Naive thymus-derived CD4-positive, alpha-beta T cell (primary cell): ENCODE measurements around the gene HS3ST3A1. TPM values are rescaled to one million over a fixed set of nuclear protein-coding genes. Genes with fewer than 3 reads are reported as not detected.

Experiments
- ATAC-seq: fragments of 150-1000 bp; cut with Tn5 transposase; 2 replicates; pipeline ENCODE4 v1.10.0; 2021; ENCODE audit warnings: mild to moderate bottlenecking, moderate library complexity
- CTCF ChIA-PET: fragments of 350-600 bp; sonication (Branson Sonifier 250); formaldehyde crosslinking; loops from one replicate; lab custom pipeline; 2021; ENCODE audit warnings: antibody characterized with exemption; lab: Charles Lee
- POLR2A ChIA-PET: fragments of 350-600 bp; sonication (Branson Sonifier 250); formaldehyde crosslinking; loops from one replicate; lab custom pipeline; 2021; ENCODE audit warnings: antibody characterized with exemption, inconsistent platforms; lab: Charles Lee
- DNase-seq, 9 donors: peaks; one replicate each; pipeline versions ENCODE4 v3.0.0 to v3.0.0-alpha.2; 2020 to 2022; ENCODE audit warnings: mixed read lengths in 1 of 9
- H3K27ac ChIP-seq: one replicate; pipeline ENCODE4 v1.7.0; 2013; ENCODE audit warnings: mild to moderate bottlenecking, low read depth, low read length, moderate library complexity
- H3K27me3 ChIP-seq, 2 donors: one replicate each; pipeline ENCODE4 v1.7.0; 2013; ENCODE audit warnings: low read length in 2 of 2, mild to moderate bottlenecking in 2 of 2, moderate library complexity in 2 of 2; ENCODE audit not compliant: control insufficient read depth in 2 of 2, insufficient read depth in 2 of 2
- H3K36me3 ChIP-seq, 3 experiments: 1 replicate in 2 of 3; 2 replicates in 1 of 3; pipeline ENCODE4 v1.7.0; 2013; ENCODE audit warnings: low read length in 3 of 3, mild to moderate bottlenecking in 3 of 3, moderate library complexity in 1 of 3; ENCODE audit not compliant: insufficient read depth in 3 of 3, control insufficient read depth in 2 of 3
- H3K4me1 ChIP-seq, 2 donors: one replicate each; pipeline ENCODE4 v1.7.0; 2013; ENCODE audit warnings: low read length in 2 of 2, mild to moderate bottlenecking in 2 of 2, moderate library complexity in 1 of 2; ENCODE audit not compliant: control insufficient read depth in 2 of 2, insufficient read depth in 2 of 2
- H3K4me3 ChIP-seq: 2 replicates; pipeline ENCODE4 v1.7.0; 2013; ENCODE audit warnings: mild to moderate bottlenecking, low read length
- H3K9me3 ChIP-seq, 3 experiments: 1 replicate in 2 of 3; 2 replicates in 1 of 3; pipeline ENCODE4 v1.7.0; 2013; ENCODE audit warnings: low read length in 3 of 3; ENCODE audit not compliant: control insufficient read depth in 2 of 3
- H3K27ac Mint-ChIP-seq, 9 donors: one replicate each; pipeline ENCODE4 v1.8.0; 2020 to 2022; ENCODE audit warnings: mixed read lengths in 9 of 9, mild to moderate bottlenecking in 8 of 9, moderate library complexity in 5 of 9, inconsistent platforms in 2 of 9
- H3K27me3 Mint-ChIP-seq, 5 donors: one replicate each; pipeline ENCODE4 v1.8.0; 2021 to 2022; ENCODE audit warnings: mixed read lengths in 5 of 5, mild to moderate bottlenecking in 1 of 5
- H3K36me3 Mint-ChIP-seq, 5 donors: one replicate each; pipeline ENCODE4 v1.8.0; 2020 to 2022; ENCODE audit warnings: mixed read lengths in 5 of 5, mild to moderate bottlenecking in 3 of 5, inconsistent platforms in 1 of 5
- H3K4me1 Mint-ChIP-seq, 7 donors: one replicate each; pipeline ENCODE4 v1.8.0; 2020 to 2022; ENCODE audit warnings: mixed read lengths in 7 of 7, mild to moderate bottlenecking in 3 of 7, inconsistent platforms in 1 of 7
- H3K4me3 Mint-ChIP-seq, 10 donors: one replicate each; pipeline ENCODE4 v1.8.0; 2020 to 2022; ENCODE audit warnings: mild to moderate bottlenecking in 10 of 10, mixed read lengths in 10 of 10, moderate library complexity in 6 of 10, inconsistent platforms in 2 of 10
- H3K9me3 Mint-ChIP-seq, 11 donors: one replicate each; pipeline ENCODE4 v1.8.0; 2020 to 2022; ENCODE audit warnings: mixed read lengths in 11 of 11, mild to moderate bottlenecking in 4 of 11, inconsistent platforms in 1 of 11, moderate library complexity in 1 of 11
- intact Hi-C, 2 donors: fragments of 100-400 bp; cut with micrococcal nuclease; formaldehyde crosslinking; loops; one replicate each; pipeline ENCODE4 v1.15.1; 2023
- polyA plus RNA-seq, 2 donors: library from polyadenylated mRNA; unstranded; fragments of 300-500 nt; fragmentation: Illumina TruSeq; gene quantifications; one replicate each; pipeline ENCODE4 v1.2.3, GENCODE V29; 2021
- total RNA-seq, 6 experiments: library from RNA in 5 of 6; stranded (reverse) in 5 of 6; gene quantifications; 1 replicate in 5 of 6; 2 replicates in 1 of 6; pipeline ENCODE4 v1.2.3 and lab custom pipeline; 2021 to 2026

The HS3ST3A1 gene
- total and polyA plus RNA-seq, 7 experiments from 2014 or later: 0.87 to 4.2 (median 3.6) TPM; not detected in 2

GRCh38 chr17:13485327-13485726 is 116.4 kb downstream of the HS3ST3A1 start:
- H3K27me3 Mint-ChIP-seq: peaks cover 2 to 19% (median 11%) of the 10 kb centered on the region in 5 donors
- DNase-seq: no peak
- no peaks in the 10 kb centered on the region for H3K27me3 ChIP-seq
- H3K27ac Mint-ChIP-seq: no peak overlapping the region
- H3K4me1 Mint-ChIP-seq: no peaks in the 10 kb centered on the region
- H3K4me3 ChIP-seq: no peak overlapping the region
- H3K36me3 Mint-ChIP-seq: peaks cover 0 to 4% (median 0%) of the 10 kb centered on the region in 5 donors
- no peak overlapping the region for H3K4me3 Mint-ChIP-seq
- POLR2A ChIA-PET: no interaction called here
- peaks cover 0 to 14% (median 0%) of the 10 kb centered on the region in 3 experiments for H3K9me3 ChIP-seq
- intact Hi-C loops: no loop called here
- ATAC-seq: no peak
- H3K36me3 ChIP-seq: no peaks in the 10 kb centered on the region
- peaks cover 0 to 23% (median 10%) of the 10 kb centered on the region in 11 donors for H3K9me3 Mint-ChIP-seq
- no peak overlapping the region for H3K27ac ChIP-seq
- no peaks in the 10 kb centered on the region for H3K4me1 ChIP-seq
- CTCF ChIA-PET: no interaction called here

GRCh38 chr17:13484020-13484419 is 117.7 kb downstream of the HS3ST3A1 start:
- no peak overlapping the region for H3K4me3 ChIP-seq
- H3K27me3 ChIP-seq: no peaks in the 10 kb centered on the region
- H3K9me3 ChIP-seq: peaks cover 0 to 14% (median 0%) of the 10 kb centered on the region in 3 experiments
- no peak overlapping the region for H3K4me3 Mint-ChIP-seq
- no peaks in the 10 kb centered on the region for H3K4me1 Mint-ChIP-seq
- no peak for ATAC-seq
- intact Hi-C loops: no loop called here
- CTCF ChIA-PET: interaction anchor here (0.6 kb wide), 1 partner anchor 52 kb away, joined by 4 read pairs; no protein-coding TSS in a partner anchor
- no peak overlapping the region for H3K27ac ChIP-seq
- peaks cover 0 to 7% (median 0%) of the 10 kb centered on the region in 5 donors for H3K36me3 Mint-ChIP-seq
- H3K27me3 Mint-ChIP-seq: peaks cover 2 to 18% (median 11%) of the 10 kb centered on the region in 5 donors
- H3K4me1 ChIP-seq: no peaks in the 10 kb centered on the region
- no peak overlapping the region for H3K27ac Mint-ChIP-seq
- POLR2A ChIA-PET: no interaction called here
- DNase-seq: no peak
- no peaks in the 10 kb centered on the region for H3K36me3 ChIP-seq
- peaks cover 3 to 36% (median 15%) of the 10 kb centered on the region in 11 donors for H3K9me3 Mint-ChIP-seq

DNA sequence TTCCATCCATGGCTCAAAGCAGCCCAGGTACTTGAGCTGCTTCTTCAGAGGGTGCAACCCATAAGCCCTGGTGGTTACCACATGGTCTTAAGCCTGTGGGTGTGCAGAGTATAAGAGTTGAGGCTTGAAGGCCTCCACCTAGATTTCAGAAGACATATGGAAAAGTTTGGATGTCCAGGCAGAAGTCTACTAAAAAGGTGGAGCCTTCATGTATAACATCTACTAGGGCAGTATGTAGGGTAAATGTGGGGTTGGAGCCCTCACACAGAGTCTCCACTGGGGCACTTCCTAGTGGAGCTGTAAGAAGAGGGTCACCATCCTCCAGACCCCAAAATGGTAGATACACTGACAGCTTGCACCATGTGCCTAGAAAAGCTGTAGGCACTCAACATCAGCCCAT is 120.9 kb downstream of the HS3ST3A1 start:
- peaks cover 0 to 14% (median 0%) of the 10 kb centered on the region in 3 experiments for H3K9me3 ChIP-seq
- Mint-ChIP-seq H3K27me3 (peaks cover 0 to 12% (median 5%) of the 10 kb centered on the region in 5 donors), H3K4me3 (no peak overlapping the region), H3K36me3 (peaks cover 0 to 12% (median 0%) of the 10 kb centered on the region in 5 donors), H3K4me1 (no peaks in the 10 kb centered on the region), H3K27ac (no peak overlapping the region), H3K9me3 (peaks cover 6 to 43% (median 14%) of the 10 kb centered on the region in 11 donors)
- no peak overlapping the region for H3K4me3 ChIP-seq
- H3K4me1 ChIP-seq: no peaks in the 10 kb centered on the region
- H3K27me3 ChIP-seq: no peaks in the 10 kb centered on the region
- no peak for ATAC-seq
- H3K27ac ChIP-seq: no peak overlapping the region
- ChIA-PET CTCF (no interaction called here), POLR2A (no interaction called here)
- no peaks in the 10 kb centered on the region for H3K36me3 ChIP-seq
- intact Hi-C loops: no loop called here
- DNase-seq: no peak

GRCh38 chr17:13478326-13478830 is 123.4 kb downstream of the HS3ST3A1 start:
- Mint-ChIP-seq H3K4me1 (no peaks in the 10 kb centered on the region), H3K27ac (no peak overlapping the region), H3K9me3 (peaks cover 5 to 38% (median 14%) of the 10 kb centered on the region in 11 donors), H3K36me3 (peaks cover 0 to 12% (median 0%) of the 10 kb centered on the region in 5 donors), H3K27me3 (peaks cover 0 to 22% (median 14%) of the 10 kb centered on the region in 5 donors), H3K4me3 (peak overlapping the region in 1 of 10 donors; percentile 56)
- intact Hi-C loops: no loop called here
- ATAC-seq (no peak), DNase-seq (no peak)
- POLR2A ChIA-PET: no interaction called here
- Histone ChIP-seq H3K27me3 (no peaks in the 10 kb centered on the region), H3K4me1 (no peaks in the 10 kb centered on the region), H3K36me3 (no peaks in the 10 kb centered on the region), H3K9me3 (peaks cover 0 to 14% (median 0%) of the 10 kb centered on the region in 3 experiments), H3K27ac (no peak overlapping the region), H3K4me3 (no peak overlapping the region)
- CTCF ChIA-PET: no interaction called here

GRCh38 chr17:13477180-13477611 is 124.5 kb downstream of the HS3ST3A1 start:
- ATAC-seq: no peak
- H3K27ac ChIP-seq: no peak overlapping the region
- no peaks in the 10 kb centered on the region for H3K36me3 ChIP-seq
- no peak overlapping the region for H3K4me3 ChIP-seq
- H3K4me1 Mint-ChIP-seq: no peaks in the 10 kb centered on the region
- no peak for DNase-seq
- peaks cover 0 to 27% (median 12%) of the 10 kb centered on the region in 5 donors for H3K27me3 Mint-ChIP-seq
- H3K27me3 ChIP-seq: no peaks in the 10 kb centered on the region
- no peak overlapping the region for H3K4me3 Mint-ChIP-seq
- intact Hi-C loops: no loop called here
- POLR2A ChIA-PET: no interaction called here
- H3K36me3 Mint-ChIP-seq: peaks cover 0 to 12% (median 0%) of the 10 kb centered on the region in 5 donors
- peaks cover 0 to 14% (median 0%) of the 10 kb centered on the region in 3 experiments for H3K9me3 ChIP-seq
- no peaks in the 10 kb centered on the region for H3K4me1 ChIP-seq
- CTCF ChIA-PET: no interaction called here
- H3K9me3 Mint-ChIP-seq: peaks cover 5 to 38% (median 14%) of the 10 kb centered on the region in 11 donors
- H3K27ac Mint-ChIP-seq: no peak overlapping the region

DNA sequence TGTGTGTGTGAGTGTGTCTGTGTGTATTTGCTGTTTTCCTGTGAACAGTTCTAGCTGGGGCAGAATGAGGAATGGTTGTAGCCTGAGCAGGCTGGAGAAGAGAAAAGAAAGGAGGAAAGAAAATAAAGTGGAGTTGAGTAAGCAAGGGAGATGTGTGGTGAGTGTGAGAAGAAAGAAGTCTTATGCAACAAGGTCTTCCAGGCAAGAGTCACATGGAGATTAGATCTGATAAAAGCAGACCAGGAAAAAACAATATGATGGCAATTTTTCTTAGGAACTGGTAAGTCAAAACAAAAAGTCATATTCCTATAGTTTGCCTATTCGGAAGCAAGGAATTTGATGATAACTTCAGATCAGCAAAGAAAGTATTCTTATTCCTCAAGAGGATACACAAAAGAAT is 125.0 kb downstream of the HS3ST3A1 start:
- Mint-ChIP-seq H3K9me3 (peaks cover 4 to 35% (median 12%) of the 10 kb centered on the region in 11 donors), H3K4me3 (no peak overlapping the region), H3K27ac (no peak overlapping the region), H3K4me1 (no peaks in the 10 kb centered on the region), H3K36me3 (peaks cover 0 to 12% (median 0%) of the 10 kb centered on the region in 5 donors), H3K27me3 (peaks cover 0 to 27% (median 14%) of the 10 kb centered on the region in 5 donors)
- Histone ChIP-seq H3K9me3 (peaks cover 0 to 12% (median 0%) of the 10 kb centered on the region in 3 experiments), H3K4me1 (no peaks in the 10 kb centered on the region), H3K27me3 (no peaks in the 10 kb centered on the region), H3K27ac (no peak overlapping the region), H3K36me3 (no peaks in the 10 kb centered on the region), H3K4me3 (no peak overlapping the region)
- no peak for ATAC-seq
- ChIA-PET POLR2A (no interaction called here), CTCF (no interaction called here)
- intact Hi-C loops: no loop called here
- no peak for DNase-seq
